Upper lobe of right lung (tissue), 1 donor: ENCODE measurements around the gene KCNC1. TPM values are rescaled to one million over a fixed set of nuclear protein-coding genes. Genes with fewer than 3 reads are reported as not detected.
A peak's percentile ranks its signal among the peaks of the same experiment; 100 is the strongest.

ENCODE experiments used
- ATAC-seq: fragments of 200-7000 bp; cut with Tn5 transposase; one replicate; pipeline ENCODE4 v1.9.1; 2020; ENCODE audit warnings: mild to moderate bottlenecking, moderate library complexity
- DNase-seq: peaks from one replicate; pipeline ENCODE4 v3.0.0-alpha.2; 2020
- H3K27ac ChIP-seq: fragments of 200-600 bp; one replicate; pipeline ENCODE4 v1.8.0; 2022
- H3K27me3 ChIP-seq: fragments of 200-600 bp; one replicate; pipeline ENCODE4 v1.8.0; 2022; ENCODE audit warnings: mild to moderate bottlenecking
- H3K36me3 ChIP-seq: fragments of 200-600 bp; one replicate; pipeline ENCODE4 v1.8.0; 2022
- H3K4me1 ChIP-seq: fragments of 200-600 bp; one replicate; pipeline ENCODE4 v1.8.0; 2022
- H3K4me3 ChIP-seq: fragments of 200-600 bp; one replicate; pipeline ENCODE4 v1.8.0; 2022; ENCODE audit warnings: mild to moderate bottlenecking
- H3K9me3 ChIP-seq: fragments of 200-600 bp; one replicate; pipeline ENCODE4 v1.8.0; 2022
- intact Hi-C: fragments of 100-400 bp; cut with DNase I; formaldehyde crosslinking; loops from one replicate; pipeline ENCODE4 v1.11.0; 2022
- total RNA-seq: library from RNA; stranded (reverse); fragmentation: NEBNext Ultra II Directional; extraction: Animal tissue kit (Norgen Biotek cat#: 25700); gene quantifications from one replicate; pipeline ENCODE4 v1.2.1, GENCODE V29; 2021
- TF ChIP-seq, protein P1 (sequence below): fragments of 200-600 bp; IDR thresholded peaks from one replicate; pipeline ENCODE4 v1.8.0; 2022; ENCODE audit warnings: antibody characterized with exemption
- donor health status: DM: no; HTN: yes; CAD: no; lungs with severe emphysema.

The KCNC1 gene
- total RNA-seq, 1 donor from 2014 or later = not detected

DNA sequence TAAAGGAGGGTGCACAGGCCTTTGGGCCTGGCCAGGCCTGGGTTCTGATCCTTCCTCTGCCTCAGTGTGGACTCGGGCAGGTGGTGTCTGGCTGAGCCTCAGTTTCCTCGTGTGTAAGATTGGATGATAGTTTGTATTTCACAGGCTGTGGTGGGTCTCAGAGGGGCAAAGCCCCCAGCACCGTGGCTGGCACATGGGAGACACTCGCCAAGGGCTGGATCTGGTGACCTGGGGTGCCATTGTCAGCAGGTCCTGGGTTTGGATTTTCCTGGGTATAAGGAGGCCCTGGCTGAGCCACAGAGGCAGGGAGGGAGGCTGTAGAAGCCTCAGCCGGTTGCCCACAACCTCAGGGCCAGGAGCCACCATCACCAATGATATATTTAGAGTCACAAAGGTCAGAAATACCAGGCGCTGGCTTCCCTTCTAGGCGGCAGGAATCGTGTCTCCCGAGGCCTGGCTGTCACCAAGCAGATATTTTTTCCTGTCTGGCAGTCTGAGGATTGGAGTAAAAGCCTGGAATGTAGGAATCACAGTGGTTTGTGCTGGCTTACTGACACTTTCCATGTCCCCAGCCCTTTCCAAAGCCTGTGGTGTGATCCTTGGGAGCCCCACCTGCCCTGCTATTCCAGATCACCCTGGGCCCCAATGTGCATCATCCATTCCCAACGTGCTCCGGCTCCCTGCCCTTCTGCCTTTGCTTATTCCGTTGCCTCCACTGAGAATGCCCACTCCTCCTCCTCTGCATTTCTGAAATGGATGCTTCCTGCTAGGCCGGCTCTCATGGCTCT lies 15.6 kb downstream of the KCNC1 start:
- intact Hi-C loops = no loop called here
- ATAC-seq (no peak), DNase-seq (peak; percentile 44)
- no peaks in the 10 kb centered on the region for H3K9me3 ChIP-seq
- no peak overlapping the region for H3K4me3 ChIP-seq
- TF ChIP-seq, protein P1, sequence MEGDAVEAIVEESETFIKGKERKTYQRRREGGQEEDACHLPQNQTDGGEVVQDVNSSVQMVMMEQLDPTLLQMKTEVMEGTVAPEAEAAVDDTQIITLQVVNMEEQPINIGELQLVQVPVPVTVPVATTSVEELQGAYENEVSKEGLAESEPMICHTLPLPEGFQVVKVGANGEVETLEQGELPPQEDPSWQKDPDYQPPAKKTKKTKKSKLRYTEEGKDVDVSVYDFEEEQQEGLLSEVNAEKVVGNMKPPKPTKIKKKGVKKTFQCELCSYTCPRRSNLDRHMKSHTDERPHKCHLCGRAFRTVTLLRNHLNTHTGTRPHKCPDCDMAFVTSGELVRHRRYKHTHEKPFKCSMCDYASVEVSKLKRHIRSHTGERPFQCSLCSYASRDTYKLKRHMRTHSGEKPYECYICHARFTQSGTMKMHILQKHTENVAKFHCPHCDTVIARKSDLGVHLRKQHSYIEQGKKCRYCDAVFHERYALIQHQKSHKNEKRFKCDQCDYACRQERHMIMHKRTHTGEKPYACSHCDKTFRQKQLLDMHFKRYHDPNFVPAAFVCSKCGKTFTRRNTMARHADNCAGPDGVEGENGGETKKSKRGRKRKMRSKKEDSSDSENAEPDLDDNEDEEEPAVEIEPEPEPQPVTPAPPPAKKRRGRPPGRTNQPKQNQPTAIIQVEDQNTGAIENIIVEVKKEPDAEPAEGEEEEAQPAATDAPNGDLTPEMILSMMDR = no peak
- H3K36me3 ChIP-seq = no peaks in the 10 kb centered on the region
- no peaks in the 10 kb centered on the region for H3K4me1 ChIP-seq
- peaks cover 6% of the 10 kb centered on the region for H3K27me3 ChIP-seq
- H3K27ac ChIP-seq = no peak overlapping the region

DNA sequence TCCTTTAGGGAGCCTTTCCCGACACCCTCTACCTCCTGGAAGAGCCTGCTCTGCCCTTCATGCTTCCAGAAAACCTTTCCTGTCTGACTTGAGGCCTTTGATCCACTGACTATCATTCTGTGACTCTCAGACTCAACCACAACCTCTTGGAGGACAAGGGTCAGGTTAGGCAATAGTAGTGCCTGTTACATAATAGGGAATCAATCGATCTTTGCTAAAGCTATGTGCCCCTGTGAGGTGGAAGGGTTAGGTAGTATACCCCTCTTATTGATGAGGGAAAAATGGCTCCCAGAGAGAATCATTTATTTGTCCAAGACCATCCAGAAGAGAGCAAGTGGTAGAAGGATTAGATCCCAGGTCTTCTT lies 16.2 kb downstream of the KCNC1 start:
- Histone ChIP-seq H3K27me3 (peaks cover 6% of the 10 kb centered on the region), H3K27ac (no peak overlapping the region), H3K4me1 (no peaks in the 10 kb centered on the region), H3K9me3 (no peaks in the 10 kb centered on the region), H3K36me3 (no peaks in the 10 kb centered on the region), H3K4me3 (no peak overlapping the region)
- intact Hi-C loops = no loop called here
- DNase-seq = no peak
- TF ChIP-seq, protein P1 = no peak
- no peak for ATAC-seq

DNA sequence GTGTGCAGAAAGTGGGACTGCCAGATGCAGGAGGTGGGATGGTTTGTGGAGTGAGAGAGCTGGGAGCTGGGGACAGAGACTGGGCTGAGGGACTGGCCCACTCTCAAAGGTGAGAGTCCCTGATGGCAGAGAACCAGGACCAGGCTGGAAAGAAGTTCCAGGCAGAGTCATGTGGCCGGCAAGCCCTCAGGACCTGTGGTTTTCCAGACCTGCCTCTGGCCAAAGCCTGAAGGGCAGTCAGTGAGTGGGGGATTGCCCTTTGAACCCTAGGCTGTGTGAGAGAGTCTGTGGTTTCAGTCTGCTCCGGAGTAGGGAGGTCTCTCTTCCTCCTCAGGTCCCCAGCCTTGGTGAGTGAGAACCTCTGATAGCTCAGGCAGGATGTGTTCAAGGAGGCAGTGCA lies 17.0 kb downstream of the KCNC1 start:
- Histone ChIP-seq H3K4me3 (no peak overlapping the region), H3K27me3 (peaks cover 6% of the 10 kb centered on the region), H3K36me3 (no peaks in the 10 kb centered on the region), H3K27ac (no peak overlapping the region), H3K9me3 (no peaks in the 10 kb centered on the region), H3K4me1 (no peaks in the 10 kb centered on the region)
- TF ChIP-seq, protein P1 = no peak
- ATAC-seq (no peak), DNase-seq (no peak)
- intact Hi-C loops = no loop called here

DNA sequence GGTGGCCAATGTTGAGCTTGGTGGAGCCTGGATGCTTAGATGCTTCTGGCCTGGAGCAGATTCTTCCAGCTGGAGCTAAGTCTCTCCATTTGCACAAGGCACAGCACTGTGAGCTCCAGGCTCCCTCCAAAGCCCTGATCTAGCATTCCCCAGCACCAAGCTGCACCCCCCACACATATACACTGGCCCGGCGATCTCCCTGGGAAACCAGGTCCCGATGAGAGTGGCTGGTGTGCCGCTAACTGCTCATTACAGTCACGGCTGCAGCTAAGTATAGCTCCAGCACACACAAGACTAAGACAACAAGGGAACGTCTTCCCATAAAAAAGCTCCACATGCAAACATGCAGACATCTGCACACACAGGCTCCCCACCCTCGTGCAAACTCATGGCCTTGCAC lies 17.6 kb downstream of the KCNC1 start:
- H3K9me3 ChIP-seq = no peaks in the 10 kb centered on the region
- H3K36me3 ChIP-seq = no peaks in the 10 kb centered on the region
- peaks cover 4% of the 10 kb centered on the region for H3K27me3 ChIP-seq
- DNase-seq = peak; percentile 38
- H3K27ac ChIP-seq = no peak overlapping the region
- TF ChIP-seq, protein P1 = no peak
- no peak for ATAC-seq
- intact Hi-C loops = no loop called here
- H3K4me3 ChIP-seq = no peak overlapping the region
- no peaks in the 10 kb centered on the region for H3K4me1 ChIP-seq

DNA sequence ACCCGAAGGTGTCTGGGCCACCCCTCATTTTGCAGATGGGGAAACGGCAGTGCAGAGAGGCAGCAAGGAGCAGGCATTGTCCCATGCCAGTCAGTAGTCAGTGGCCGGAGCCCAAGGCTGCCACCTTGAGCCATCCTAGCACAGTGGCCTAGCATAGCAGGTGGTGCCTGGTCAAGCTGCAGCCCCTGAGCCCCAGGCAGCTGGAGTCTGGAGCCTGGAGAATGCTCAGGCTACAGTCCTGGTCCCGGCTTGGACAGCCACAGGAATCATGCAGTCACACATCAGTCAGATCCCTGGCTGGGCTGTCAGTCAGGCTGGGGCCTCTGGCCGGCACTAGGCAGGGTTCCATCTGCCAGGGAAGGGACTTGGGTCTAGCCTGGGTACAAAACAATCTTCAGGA lies 18.6 kb downstream of the KCNC1 start:
- Histone ChIP-seq H3K36me3 (no peaks in the 10 kb centered on the region), H3K4me3 (no peak overlapping the region), H3K4me1 (no peaks in the 10 kb centered on the region), H3K27me3 (no peaks in the 10 kb centered on the region), H3K27ac (no peak overlapping the region), H3K9me3 (no peaks in the 10 kb centered on the region)
- DNase-seq = peak; percentile 52
- no peak for ATAC-seq
- intact Hi-C loops = no loop called here
- TF ChIP-seq, protein P1 = no peak
